Left renal pelvis (tissue), 4 donors: ENCODE results near the gene CFAP74. TPM values are rescaled to one million over a fixed set of nuclear protein-coding genes. Genes with fewer than 3 reads are reported as not detected.
A peak's percentile ranks its signal among the peaks of the same experiment; 100 is the strongest.

ENCODE experiments used
- DNase-seq, 4 donors: peaks; one replicate each; pipeline ENCODE4 v3.0.0-alpha.2; 2013; ENCODE audit warnings: low read depth in 4 of 4, low spot score in 3 of 4
- polyA plus RNA-seq, 4 donors: library from polyadenylated mRNA; unstranded; fragments of 120-200 nt; gene quantifications; one replicate each; pipeline ENCODE4 v1.2.1, GENCODE V29; 2013; ENCODE audit not compliant: insufficient read length in 4 of 4

The CFAP74 gene, protein sequence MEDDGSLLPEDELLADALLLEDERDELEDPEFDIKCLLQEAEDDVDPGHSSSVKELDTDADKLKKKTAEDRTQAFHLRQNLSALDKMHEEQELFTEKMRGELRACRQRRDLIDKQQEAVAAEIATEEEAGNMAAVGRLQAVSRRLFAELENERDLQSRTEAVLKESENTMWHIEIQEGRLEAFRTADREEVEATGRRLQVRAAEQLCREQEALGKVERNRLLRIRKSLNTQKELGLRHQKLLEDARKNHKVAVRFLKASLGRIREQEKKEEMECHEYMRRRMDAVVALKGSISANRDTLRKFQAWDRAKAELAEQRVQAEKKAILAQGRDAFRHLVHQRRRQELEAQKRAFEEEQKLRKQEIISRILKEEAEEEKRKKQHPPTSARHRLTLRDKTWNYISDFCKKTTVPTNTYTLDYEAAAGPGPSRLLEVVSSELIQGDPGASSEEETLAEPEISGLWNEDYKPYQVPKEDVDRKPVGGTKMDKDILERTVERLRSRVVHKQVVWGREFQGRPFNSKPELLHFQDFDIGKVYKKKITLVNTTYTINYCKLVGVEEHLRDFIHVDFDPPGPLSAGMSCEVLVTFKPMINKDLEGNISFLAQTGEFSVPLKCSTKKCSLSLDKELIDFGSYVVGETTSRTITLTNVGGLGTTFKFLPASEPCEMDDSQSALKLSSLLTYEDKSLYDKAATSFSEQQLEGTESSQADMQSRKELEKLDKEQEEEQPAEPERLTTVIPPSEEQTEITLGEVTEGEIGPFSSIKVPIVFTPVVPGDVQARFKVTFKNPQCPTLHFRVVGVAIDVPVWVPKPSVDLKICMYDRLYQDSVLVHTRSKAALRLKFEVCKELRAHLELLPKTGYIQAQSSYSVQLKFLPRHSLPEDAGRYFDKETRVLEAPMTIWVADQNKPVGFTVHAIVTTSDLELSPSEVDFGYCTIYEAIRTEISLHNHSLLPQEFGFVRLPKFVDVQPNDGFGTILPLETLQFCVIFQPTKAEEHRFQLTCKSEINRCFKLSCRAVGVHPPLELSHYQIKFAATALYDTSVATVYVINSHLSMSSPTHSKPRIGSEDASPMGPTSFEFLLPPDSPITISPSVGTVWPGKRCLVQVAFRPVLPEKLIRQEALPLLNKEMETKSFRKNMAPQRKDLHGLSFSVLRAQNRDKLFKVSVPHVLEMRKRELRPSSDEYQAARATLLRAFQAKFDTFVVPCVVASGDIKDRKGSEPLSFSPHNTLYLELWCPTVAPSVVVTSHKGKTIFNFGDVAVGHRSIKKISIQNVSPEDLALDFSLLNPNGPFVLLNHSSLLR (N-terminal part only)
- polyA plus RNA-seq: 1 to 10 TPM in 1 of 4 donors, under 1 TPM in 3; 0.27 to 1.3 (median 0.59) TPM

DNA sequence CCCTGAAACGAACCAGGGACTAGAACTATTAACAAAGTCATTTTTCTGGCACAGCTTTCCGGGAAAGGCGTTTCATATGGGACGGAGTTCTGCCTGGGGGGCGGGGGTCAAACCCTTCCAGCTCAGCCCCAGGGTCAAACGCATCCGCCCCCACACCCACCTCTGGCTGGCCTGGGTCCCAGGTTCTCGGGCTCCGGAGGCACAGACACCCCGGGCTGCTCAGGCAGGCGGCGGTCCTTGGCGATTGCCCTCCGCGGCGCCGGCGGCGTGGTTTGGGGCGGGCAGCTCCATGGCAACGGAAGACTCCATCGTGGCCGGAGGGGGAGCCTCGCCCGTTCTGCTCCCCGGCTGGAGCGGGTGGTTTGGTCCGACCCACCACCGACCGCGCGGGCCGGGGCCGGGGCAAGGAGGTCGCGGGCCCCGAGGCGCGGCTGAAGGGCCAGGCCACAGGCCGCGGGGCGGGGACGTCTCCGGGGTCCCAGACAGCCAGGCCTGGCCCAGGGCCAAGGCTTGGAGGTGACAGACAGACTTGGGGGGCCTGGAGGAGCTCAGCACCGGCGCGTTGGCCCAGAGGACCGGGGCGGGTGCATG lies at the start of gene CFAP74:
Gene CFAP74 (minus strand): TSS at position 246 of the 591 bp plus-strand sequence. CDS start 12,830 bp downstream, outside the sequence.
- DNase-seq: no peak

DNA sequence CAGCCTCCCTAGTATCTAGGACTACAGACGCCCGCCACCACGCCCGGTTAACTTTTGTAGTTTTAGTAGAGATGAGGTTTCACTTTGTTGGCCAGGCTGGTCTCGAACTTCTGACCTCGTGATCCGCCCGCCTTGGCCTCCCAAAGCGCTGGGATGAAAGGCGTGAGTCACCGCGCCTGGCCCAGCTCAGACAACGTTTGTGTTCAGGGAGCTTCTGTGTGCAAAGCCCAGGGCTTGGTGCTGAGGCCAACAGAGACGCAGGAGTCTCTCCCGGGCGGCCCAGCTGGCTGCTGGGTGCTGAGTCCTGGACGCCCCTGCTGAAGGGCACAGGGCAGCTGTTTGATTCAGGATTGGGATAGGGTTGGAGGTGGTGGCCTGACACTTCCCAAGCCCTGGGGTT lies 49.6 kb upstream of the CFAP74 start:
- DNase-seq: no peak

DNA sequence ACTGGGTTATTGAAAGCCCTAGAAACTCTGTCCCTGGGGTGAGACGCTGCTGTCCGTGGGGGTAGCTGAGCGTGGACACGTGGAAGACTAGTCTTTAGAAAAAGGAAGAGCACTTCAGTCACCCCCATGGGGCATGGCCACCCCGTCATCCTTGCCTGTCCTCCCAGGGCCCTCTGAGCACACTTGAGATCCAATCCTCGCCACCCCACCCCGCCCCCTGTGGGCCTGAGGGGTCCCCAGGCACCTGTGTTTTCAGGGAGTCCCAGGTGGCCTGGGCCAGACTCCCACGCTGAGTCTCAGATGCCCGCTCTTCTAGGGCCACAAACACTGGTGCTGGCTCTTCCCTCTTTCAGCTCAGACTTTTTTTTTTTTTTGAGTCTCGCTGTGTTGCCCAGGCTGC lies 49.2 kb upstream of the CFAP74 start:
- no peak for DNase-seq

DNA sequence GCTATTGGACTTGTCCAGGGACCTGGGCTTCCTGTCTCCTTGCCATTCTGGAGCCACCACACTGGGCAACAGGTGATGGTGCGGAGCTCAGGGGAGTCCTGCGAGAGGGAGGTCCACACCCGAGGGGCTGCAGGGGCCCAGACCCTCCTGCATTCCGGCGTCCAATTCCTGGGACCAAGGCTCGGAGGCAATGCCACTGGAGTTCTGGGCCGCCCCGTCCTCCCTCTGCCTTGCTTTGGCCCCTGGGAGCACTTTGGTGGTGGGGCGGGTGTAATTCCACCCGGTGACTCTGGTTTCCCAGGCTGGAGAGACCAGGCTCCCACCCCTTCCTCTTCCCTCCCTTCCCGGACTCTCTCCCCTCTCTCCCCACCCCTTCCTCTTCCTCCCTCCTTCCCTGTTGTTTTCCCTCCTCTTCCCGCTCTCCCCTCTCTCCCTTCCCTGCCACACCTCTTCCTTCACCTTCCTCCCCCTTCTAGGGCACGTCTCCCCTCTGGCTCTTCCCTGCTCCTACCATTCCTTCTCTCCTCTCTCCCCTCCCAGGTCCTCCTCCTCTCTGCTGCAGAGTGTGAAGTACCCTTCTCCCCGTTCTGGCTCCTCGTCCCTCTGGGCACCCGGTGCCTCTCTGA lies 48.6 kb upstream of the CFAP74 start:
- DNase-seq: no peak

DNA sequence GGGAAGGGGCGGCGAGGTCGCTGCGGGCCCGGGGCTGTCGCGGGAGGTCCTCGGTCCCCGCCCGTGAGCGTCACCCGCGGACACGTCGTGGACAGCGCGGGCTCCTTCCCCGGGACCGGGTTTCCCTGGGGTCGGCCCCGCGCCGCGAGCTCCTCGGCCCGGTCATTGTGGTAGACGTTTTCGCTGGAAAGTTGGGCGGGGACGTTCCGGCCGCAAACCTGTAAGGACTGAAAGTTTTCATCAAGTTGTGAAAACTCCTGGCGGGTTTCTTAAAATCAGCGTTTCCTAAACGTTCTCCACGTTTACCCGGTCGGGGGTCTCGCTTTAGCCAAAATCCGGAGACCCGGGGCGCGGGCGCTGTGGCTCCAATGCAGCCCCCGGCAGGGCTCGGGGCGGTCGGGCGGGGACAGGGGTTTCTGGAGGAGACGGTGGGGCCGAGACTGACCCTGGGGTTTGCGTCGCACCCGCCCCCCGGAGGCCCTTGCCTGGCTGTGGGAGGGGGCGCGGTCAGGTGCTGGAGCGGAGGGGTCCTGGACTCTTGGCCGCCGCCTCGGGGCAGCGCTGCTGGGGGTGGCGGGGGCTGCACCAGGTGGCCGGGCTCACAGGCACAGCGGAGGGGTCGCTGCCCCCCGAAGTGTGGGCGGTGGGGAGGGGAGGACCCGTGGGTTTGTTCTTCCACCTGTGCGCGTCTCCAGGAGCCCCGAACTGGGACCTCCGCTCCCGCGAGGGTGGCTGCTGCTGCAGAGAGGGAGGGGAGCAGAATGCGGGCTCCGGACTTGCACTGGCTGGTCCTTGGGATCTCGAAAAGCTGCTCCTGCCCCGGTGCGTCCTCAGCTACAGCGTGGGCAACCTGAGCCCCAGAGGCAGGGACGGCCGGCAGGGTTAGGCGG lies 47.5 kb upstream of the CFAP74 start:
- no peak for DNase-seq

DNA sequence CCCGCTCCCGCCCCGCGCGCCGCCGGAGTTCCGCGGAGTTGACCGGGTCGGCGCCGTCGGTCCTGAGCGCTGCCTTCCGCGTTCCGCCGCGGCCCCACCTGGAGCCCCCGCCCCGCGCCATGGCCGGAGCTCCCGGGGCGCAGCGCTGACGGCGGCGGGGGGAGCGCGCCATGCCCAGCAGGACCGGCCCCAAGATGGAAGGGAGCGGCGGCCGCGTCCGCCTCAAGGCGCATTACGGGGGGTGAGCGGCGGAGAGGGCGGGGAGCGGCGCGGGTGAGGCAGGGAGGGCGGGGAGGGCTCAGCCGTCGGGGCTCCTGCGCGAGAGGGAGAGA lies 46.8 kb upstream of the CFAP74 start:
- no peak for DNase-seq

DNA sequence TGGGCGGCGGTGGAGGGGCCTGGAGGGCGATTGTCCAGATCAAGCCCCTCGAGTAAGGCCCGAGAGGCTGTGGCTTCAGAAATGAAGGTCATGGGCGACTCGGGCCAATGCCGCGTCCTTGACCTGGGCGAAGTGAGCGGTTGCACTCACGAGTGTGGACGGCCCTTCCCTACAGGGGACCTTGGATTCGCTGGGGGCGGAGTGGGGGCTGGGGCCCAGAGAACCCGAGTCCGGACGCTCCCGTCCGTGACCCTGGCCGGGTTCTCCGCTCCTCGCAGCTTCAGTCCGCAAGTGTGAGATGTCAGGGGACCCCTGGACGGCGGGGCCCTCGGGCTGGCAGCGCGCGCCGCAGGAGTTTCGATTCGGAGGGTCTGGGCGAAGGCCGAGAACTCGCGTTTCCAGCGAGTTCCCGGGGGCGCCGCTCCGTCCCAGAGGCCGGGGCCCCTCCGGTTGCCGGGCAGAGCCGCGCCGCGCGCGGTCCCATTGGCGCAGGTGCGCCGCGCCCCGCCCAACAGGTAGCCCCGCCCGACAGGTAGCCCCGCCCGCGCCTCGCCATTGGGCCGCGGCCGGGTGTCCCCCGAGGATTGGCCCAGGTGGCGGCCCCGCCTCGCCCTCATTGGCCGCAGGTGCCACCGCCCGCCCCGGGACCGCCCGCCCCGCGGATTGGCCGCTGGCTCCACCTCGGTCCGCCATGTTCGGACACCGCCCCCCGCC lies 46.3 kb upstream of the CFAP74 start, which contains the start of gene PRKCZ:
Gene PRKCZ (plus strand): TSS at position 694 of the 714 bp plus-strand sequence. CDS start 220 bp downstream, outside the sequence.
- peak in 2 of 4 donors; percentile 68 to 75 for DNase-seq

DNA sequence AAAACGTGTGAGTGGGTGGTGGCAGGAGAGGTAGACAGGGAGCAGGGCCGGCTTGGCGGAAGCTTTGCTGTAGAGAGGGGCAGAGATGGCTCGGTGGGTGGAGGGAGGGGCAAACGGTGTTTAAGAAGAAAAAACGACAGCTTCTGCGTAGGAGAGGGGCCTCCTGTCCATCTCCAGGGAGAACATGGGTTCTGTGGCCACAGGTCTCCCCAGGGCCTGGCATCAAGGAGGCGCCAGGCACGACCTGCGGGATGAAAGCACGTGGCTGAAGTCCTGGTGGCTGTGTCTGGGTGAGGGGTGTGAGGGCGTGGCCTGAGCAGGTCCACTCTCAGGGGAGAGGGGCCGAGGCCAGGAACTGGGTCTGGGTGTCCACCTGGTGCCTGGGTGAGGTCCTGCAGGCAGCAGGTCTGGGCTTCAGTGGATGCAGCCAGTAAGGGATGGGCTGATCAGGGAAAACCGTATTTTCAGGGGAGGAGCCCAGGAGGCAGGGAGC lies 45.7 kb upstream of the CFAP74 start:
- no peak for DNase-seq

DNA sequence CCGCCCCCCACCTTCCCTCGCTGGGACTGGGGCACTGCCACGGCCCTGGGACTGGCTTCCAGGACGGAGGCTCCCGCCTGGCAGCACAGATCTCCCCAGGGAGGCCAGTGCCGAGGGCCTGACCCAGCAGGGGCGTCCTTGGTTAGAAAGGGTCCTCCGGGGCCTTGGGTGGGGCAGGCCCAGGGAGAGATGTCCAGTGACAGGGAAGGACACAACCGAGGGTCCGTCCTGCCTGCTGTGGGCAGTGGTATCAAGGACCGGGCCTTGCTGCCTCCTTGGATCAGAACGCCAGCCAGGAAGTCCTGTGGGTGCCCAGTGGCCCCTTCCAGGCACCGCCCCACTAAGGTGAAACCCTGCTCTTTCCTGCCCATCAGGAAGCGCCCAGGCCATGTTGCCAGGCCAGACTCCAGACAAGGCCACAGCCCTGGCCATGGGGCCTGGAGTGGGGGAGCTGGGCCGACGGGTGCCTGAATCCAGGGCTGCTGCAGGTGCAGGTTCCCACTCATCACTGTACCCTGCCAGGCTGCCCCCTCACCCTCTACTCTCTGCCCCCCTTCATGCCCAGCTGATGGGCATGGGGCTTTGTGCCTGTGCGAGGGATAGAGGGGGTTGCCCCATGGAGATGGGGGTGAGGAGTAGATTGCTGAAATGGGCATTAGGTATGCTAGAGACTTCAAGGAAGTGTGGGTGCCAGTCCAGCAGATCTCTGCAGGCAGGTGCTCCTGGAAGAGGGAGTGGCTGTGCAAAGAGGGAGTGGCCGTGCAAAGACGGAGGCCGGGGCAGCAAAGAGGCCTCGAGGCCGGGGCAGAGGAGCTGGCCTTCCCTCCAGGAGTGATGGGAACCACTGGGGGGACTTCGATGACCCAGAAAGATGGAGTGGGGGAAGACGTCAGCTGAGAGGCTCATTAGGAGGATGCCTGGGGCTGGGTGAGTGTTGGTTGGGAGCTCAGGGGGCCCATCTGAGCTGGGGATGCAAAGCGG lies 44.5 kb upstream of the CFAP74 start:
- DNase-seq: no peak

DNA sequence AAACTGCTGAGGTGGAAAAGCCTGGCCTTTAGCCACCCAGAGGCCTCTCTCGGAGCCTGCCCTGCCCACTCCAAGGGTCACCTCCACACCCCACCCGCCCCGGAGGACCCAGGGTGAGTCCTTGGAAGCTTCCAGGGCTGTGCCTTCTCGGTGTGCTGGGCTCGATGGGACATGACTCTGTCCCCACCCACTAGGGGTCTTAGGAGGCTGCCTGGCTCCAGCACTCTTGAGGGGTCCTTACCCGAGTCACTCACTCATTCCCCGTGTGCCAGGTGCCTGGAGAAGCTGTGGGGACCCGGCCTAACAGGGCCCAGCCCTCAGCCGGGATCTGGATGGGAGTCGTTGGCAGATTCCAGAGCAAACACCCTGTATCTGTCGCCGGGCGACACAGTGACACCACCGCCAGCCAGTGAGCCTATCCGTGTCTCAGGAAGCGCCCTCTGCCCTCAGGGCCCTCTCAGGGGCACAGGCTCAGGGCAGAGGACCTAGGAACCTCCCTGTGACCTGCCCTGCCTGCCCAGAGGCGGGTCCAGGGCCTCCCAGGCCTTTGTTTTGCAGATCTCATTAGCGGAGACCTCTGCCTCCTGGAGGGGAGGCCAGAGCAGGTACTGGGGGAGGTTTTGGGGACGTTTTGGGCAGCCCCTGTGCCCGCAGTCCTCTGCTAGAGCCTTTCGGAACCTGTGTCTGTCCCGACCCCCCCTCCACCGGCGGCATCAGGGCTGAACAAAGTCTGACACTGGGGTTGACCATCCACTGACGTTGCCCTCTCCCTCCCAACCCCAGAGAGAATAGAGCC lies 43.6 kb upstream of the CFAP74 start:
- no peak for DNase-seq

DNA sequence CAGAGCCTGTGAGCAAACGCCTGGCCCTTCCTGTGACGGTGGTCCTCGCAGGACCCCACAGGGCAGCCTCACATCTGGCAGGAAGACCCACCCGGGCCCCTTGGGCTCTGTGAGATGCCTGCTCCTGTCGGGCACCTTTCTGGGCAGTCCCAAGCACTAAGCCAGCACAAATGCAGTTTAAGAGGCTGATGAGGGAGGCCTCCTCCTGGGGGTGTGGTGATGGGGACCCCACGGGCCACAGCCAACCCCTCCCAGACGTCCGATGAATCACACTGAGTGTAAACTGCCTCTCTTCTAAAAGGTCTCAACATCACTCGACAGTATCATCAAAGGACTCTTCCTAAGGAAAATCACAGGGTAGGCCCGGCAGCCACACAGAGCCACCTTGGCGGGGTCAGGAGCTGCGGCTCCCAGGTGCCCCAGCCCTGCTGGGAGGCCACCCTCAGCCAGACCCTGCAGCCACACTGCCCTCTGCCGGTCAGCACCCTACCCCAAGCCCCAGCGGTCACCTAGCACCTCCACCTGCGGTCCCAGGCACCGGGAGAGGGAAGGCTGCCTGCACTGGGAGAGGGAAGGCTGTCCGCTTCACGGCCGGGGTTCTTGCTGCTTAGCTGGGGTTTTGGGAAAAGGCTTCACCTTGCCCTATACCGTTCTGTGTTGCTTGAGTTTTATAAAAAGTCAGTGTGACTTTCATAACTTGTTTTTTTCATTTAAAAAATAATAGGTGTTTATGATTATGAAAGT lies 42.8 kb upstream of the CFAP74 start:
- DNase-seq: no peak

DNA sequence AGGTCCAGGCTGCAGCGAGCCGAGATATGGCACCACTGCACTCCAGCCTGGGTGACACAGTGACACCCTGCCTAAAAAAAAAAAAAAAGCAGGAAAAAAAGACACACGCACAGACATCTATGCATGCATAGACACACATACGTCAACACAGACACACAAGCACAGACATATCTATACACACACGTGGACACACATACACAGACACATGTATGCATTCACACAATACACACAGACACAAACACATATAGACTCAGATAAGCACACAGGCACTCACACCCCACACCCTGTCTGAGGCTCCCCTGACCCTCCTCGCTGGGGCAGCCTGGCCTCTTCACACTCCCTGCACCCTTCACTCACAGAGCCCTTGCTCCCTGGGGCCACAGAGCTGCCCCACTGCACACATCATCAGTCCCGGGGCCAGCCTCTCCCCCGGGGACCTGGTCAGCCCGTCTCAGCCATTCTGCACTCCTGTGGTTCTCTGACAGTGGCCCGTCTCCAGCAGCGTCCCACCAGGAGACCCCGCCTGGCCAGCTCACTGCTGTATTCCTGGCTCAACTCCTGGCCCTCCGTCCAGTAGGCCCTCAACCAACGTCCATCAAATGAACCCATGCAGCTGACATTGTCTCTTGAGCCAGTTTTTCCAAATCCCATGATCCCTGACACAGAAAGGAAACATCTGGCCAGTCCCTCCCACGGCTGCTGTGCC lies 42.0 kb upstream of the CFAP74 start:
- no peak for DNase-seq

DNA sequence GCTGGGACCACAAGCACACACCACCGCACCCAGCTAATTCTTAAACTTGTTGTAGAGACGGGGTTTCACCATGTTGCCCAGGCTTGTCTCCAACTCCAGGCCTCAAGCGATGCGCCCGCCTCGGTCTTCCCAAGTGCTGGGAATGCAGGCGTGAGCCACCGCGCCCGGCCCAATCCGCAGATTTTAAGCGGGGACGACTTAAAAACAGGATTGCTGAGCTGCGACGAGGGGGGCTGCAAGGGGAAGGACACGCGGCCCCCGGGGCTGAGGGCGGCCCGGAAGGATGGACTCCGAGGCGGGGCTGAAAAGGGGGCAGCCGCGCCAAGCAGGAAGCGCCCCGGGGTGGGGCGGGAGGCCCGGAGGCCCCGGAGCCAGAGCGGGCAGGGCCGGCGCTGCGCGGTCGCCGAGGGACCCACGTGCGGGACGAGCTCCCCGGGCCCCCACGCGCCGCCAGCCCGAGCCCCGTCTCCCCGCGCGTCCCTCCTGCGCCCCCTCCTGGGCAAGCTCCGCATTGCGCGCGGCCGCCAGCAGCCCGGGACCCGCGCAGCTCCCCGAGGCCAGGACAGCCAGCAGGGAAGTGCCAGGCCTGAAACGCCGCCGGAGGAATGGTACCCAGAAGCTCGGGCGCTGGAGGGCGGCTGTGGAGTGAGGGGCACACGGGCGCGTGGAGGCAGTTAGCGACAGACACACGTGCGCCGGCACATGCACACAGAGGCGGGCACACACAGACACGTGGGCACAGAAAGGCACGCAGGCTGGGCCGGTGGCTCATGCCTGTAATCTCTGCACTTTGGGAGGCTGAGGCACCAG lies 41.1 kb upstream of the CFAP74 start:
- DNase-seq: no peak

DNA sequence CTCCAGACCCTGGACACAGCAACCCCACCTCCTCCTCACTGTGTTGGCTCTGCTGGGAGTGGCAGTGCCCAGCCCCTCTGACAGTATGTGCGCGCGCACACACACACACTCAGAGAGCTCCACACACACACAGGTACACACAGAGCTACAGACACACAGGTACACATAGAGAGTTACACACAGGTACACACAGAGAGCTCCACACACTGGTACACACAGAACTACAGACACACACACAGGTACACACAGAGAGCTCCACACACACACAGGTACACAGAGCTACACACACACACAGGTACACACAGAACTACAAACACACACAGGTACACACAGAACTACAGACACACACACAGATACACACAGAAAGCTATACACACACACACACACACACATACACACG lies 40.3 kb upstream of the CFAP74 start:
- DNase-seq: no peak
